MM.1S (cell line): Measurements from ENCODE around the gene PSMD8.
"Not testable (repeated sequence)": the region's sequence is repeated elsewhere in the genome, so short reads cannot be mapped to it uniquely, and the experiment has no call there.

Source experiments
- DNase-seq: peaks from one replicate; pipeline ENCODE4 v3.0.0-alpha.2; 2015
- H2AFZ ChIP-seq: fragments of 300-600 bp; sonication (generic); 2 replicates; pipeline ENCODE4 v1.6.0; 2016; ENCODE audit warnings: antibody characterized with exemption, low read length
- H3F3A ChIP-seq: fragments of 300-600 bp; sonication (generic); 2 replicates; pipeline ENCODE4 v1.6.1; 2016; ENCODE audit warnings: mild to moderate bottlenecking, antibody characterized with exemption, low read length, moderate library complexity, mixed read lengths; ENCODE audit not compliant: insufficient read depth
- H3K27ac ChIP-seq: fragments of 300-600 bp; sonication (generic); 2 replicates; pipeline ENCODE4 v1.5.1; 2016; ENCODE audit warnings: mild to moderate bottlenecking, low read length
- H3K27me3 ChIP-seq: fragments of 300-600 bp; sonication (generic); replicated peaks from 2 replicates; pipeline ENCODE4 v1.6.0; 2016; ENCODE audit warnings: low read length; ENCODE audit not compliant: insufficient read depth
- H3K36me3 ChIP-seq: fragments of 300-600 bp; sonication (generic); replicated peaks from 2 replicates; pipeline ENCODE4 v1.6.1; 2016; ENCODE audit warnings: mild to moderate bottlenecking, low read length, mixed read lengths; ENCODE audit not compliant: insufficient read depth
- H3K4me1 ChIP-seq: fragments of 300-600 bp; sonication (generic); 2 replicates; pipeline ENCODE4 v1.6.1; 2016; ENCODE audit warnings: low read length, mixed read lengths
- H3K4me2 ChIP-seq: fragments of 300-600 bp; sonication (generic); 2 replicates; pipeline ENCODE4 v1.6.0; 2016; ENCODE audit warnings: low read depth, low read length
- H3K4me3 ChIP-seq: fragments of 300-600 bp; sonication (generic); 2 replicates; pipeline ENCODE4 v1.5.1; 2016; ENCODE audit warnings: low read length, mixed read lengths
- H3K79me2 ChIP-seq: fragments of 300-600 bp; sonication (generic); 2 replicates; pipeline ENCODE4 v1.6.1; 2016; ENCODE audit warnings: mixed run types, low read length, mixed read lengths
- H3K9ac ChIP-seq: fragments of 300-600 bp; sonication (generic); 2 replicates; pipeline ENCODE4 v1.6.1; 2016; ENCODE audit warnings: low read length, mixed read lengths
- H3K9me2 ChIP-seq: fragments of 300-600 bp; sonication (generic); replicated peaks from 2 replicates; pipeline ENCODE4 v1.6.1; 2016; ENCODE audit warnings: mild to moderate bottlenecking, low read length, mixed read lengths; ENCODE audit not compliant: insufficient read depth
- H3K9me3 ChIP-seq: fragments of 300-600 bp; sonication (generic); replicated peaks from 2 replicates; pipeline ENCODE4 v1.6.1; 2016; ENCODE audit warnings: mild to moderate bottlenecking, low read length, mixed read lengths; ENCODE audit not compliant: insufficient read depth
- H4K20me1 ChIP-seq: fragments of 300-600 bp; sonication (generic); 2 replicates; pipeline ENCODE4 v1.6.1; 2016; ENCODE audit warnings: mild to moderate bottlenecking, low read length, moderate library complexity, mixed read lengths; ENCODE audit not compliant: insufficient read depth
- CTCF ChIP-seq: fragments of 300-600 bp; sonication (generic); IDR thresholded peaks from 2 replicates; pipeline ENCODE4 v1.5.1; 2016; ENCODE audit warnings: antibody characterized with exemption, low read length, mixed read lengths
- EZH2 ChIP-seq: fragments of 300-600 bp; sonication (generic); optimal IDR thresholded peaks from 2 replicates; pipeline ENCODE3; 2017; ENCODE audit warnings: low read depth, mild to moderate bottlenecking, antibody characterized with exemption, low read length, mixed read lengths
- EZH2phosphoT487 ChIP-seq: fragments of 300-600 bp; sonication (generic); IDR thresholded peaks from 2 replicates; pipeline ENCODE4 v1.6.1; 2018; ENCODE audit warnings: antibody characterized with exemption, low read length

The PSMD8 gene

GRCh38 chr19:38336638-38337359 lies 37.6 kb upstream of the PSMD8 start:
- H3K27me3 ChIP-seq: 0 out of 2 replicates have a peak, but pooled peaks cover 6% of the 10 kb centered on the region
- TF ChIP-seq CTCF (no peak), EZH2 (no peak), EZH2phosphoT487 (no peak)
- no peaks in the 10 kb centered on the region for H3K79me2 ChIP-seq
- H3K36me3 ChIP-seq: no peaks in the 10 kb centered on the region
- H3K9me3 ChIP-seq: no peaks in the 10 kb centered on the region
- DNase-seq: peak; percentile 94
- peaks cover 13% of the 10 kb centered on the region for H3F3A ChIP-seq
- no peaks in the 10 kb centered on the region for H3K9me2 ChIP-seq
- no peaks in the 10 kb centered on the region; the same call in 1 of the 2 replicates for H3K4me1 ChIP-seq
- H3K4me3 ChIP-seq: peak overlapping the region; percentile 96
- peak overlapping the region; percentile 77 for H3K9ac ChIP-seq
- H2AFZ ChIP-seq: peak overlapping the region; percentile 98
- H4K20me1 ChIP-seq: no peaks in the 10 kb centered on the region
- peak overlapping the region; percentile 95 for H3K4me2 ChIP-seq
- peak overlapping the region; percentile 78 for H3K27ac ChIP-seq

GRCh38 chr19:38337360-38337653 lies 37.1 kb upstream of the PSMD8 start:
- H3K4me2 ChIP-seq: peak overlapping the region; percentile 95
- no peaks in the 10 kb centered on the region; the same call in 1 of the 2 replicates for H3K4me1 ChIP-seq
- H3K9ac ChIP-seq: no peak overlapping the region
- H3K79me2 ChIP-seq: no peaks in the 10 kb centered on the region
- peak overlapping the region; percentile 96 for H3K4me3 ChIP-seq
- no peak overlapping the region for H3K27ac ChIP-seq
- H2AFZ ChIP-seq: peak overlapping the region; percentile 98
- H3K27me3 ChIP-seq: 0 out of 2 replicates have a peak, but pooled peaks cover 5% of the 10 kb centered on the region
- TF ChIP-seq EZH2 (no peak), CTCF (no peak), EZH2phosphoT487 (no peak)
- DNase-seq: no peak
- no peaks in the 10 kb centered on the region for H3K9me2 ChIP-seq
- peaks cover 13% of the 10 kb centered on the region for H3F3A ChIP-seq
- no peaks in the 10 kb centered on the region for H3K9me3 ChIP-seq
- H4K20me1 ChIP-seq: no peaks in the 10 kb centered on the region
- no peaks in the 10 kb centered on the region for H3K36me3 ChIP-seq

- not testable (repeated sequence) for H3K36me3 ChIP-seq, H3K79me2 ChIP-seq, H3K4me1 ChIP-seq, H2AFZ ChIP-seq, H3K4me3 ChIP-seq, H3K27me3 ChIP-seq, H3K9ac ChIP-seq, H4K20me1 ChIP-seq, H3K9me3 ChIP-seq, H3K27ac ChIP-seq, H3K9me2 ChIP-seq, DNase-seq, H3K4me2 ChIP-seq
- peaks cover 13% of the 10 kb centered on the region for H3F3A ChIP-seq
These were observed 35.4 kb upstream of the PSMD8 start for GRCh38 chr19:38339011-38339410.

GRCh38 chr19:38340927-38341326 lies 33.4 kb upstream of the PSMD8 start:
- no peak overlapping the region for H3K9ac ChIP-seq
- H3K9me2 ChIP-seq: no peaks in the 10 kb centered on the region
- H3K27me3 ChIP-seq: no peaks in the 10 kb centered on the region
- H2AFZ ChIP-seq: no peak overlapping the region
- no peaks in the 10 kb centered on the region for H4K20me1 ChIP-seq
- no peak overlapping the region for H3K4me3 ChIP-seq
- no peaks in the 10 kb centered on the region for H3K9me3 ChIP-seq
- H3K79me2 ChIP-seq: no peaks in the 10 kb centered on the region
- peaks cover 11% of the 10 kb centered on the region for H3F3A ChIP-seq
- no peak for DNase-seq
- no peaks in the 10 kb centered on the region; the same call in 1 of the 2 replicates for H3K4me1 ChIP-seq
- no peak overlapping the region for H3K27ac ChIP-seq
- H3K36me3 ChIP-seq: no peaks in the 10 kb centered on the region
- H3K4me2 ChIP-seq: no peak overlapping the region
- no peak for TF ChIP-seq EZH2phosphoT487
- TF ChIP-seq CTCF: no peak
- no peak for TF ChIP-seq EZH2
